Measurements from ENCODE around the gene NXPE2.

NXPE2 gene

DNA sequence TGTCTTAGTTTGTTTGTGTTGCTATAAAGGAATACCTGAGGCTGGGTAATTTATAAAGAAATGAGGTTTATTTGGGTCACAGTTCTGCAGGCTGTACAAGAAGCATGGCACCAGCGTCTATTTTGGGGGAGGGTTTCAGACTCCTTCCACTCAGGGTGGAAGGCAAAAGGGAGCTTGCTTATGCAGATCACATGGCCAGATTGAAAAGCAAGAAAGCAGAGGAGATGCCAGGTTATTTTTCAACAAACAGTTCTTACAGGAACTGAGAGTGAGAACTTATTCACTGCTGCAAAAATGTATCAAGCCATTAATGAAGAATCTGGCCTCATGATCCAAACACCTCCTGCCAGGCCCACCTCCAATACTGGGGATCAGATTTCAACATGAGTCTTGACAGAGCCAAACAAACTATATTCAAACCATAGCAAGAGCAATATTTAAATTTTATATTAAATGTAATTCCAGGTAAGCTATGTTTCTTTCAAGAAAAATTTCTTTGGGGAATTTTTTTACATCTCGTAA is 66.9 kb downstream of the NXPE2 start:
- DNase-seq, result no peak

DNA sequence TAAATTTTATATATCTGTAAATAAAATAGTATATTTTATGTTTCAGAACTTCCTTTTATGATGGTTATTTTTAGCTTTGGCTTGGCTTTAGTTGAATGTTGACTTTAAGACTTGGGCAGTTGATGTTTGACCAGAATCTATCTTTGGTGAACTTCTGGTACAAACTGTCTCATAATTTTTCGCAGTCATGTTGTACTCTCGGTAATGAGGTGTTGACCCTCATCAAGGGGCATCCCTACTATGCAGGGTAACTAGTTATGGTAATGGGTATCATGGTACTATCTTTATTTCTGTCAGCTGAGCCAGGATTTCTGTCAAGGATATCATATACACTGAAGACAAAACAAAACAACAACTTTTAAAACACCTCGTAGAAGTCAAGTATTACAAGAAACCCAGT is 67.7 kb downstream of the NXPE2 start:
- DNase-seq, result no peak

All from fibroblast of skin of back (primary cell).